GM06990 (cell line): Measurements from ENCODE around the gene BOD1L2.

Source experiments
- DNase-seq: peaks from one replicate; pipeline ENCODE4 v3.0.0-alpha.2; 2011; ENCODE audit not compliant: insufficient read length; ENCODE audit errors: extremely low read depth
- H3K27me3 ChIP-seq: replicated peaks from 2 replicates; pipeline ENCODE4 v1.6.0; 2011; ENCODE audit warnings: low read length; ENCODE audit not compliant: control insufficient read depth, insufficient read depth
- H3K36me3 ChIP-seq: 2 replicates; pipeline ENCODE4 v1.5.1; 2011; ENCODE audit warnings: low read length; ENCODE audit not compliant: control insufficient read depth, insufficient read depth
- H3K4me3 ChIP-seq: replicated peaks from 2 replicates; pipeline ENCODE4 v1.5.1; 2011; ENCODE audit warnings: low read depth, mild to moderate bottlenecking, control low read depth, low read length
- TF ChIP-seq, protein P1 (sequence below): IDR thresholded peaks from 2 replicates; pipeline ENCODE4 v1.5.1; 2011; ENCODE audit warnings: low read length, control low read depth, mild to moderate bottlenecking, inconsistent platforms; ENCODE audit not compliant: insufficient read depth, poor library complexity, severe bottlenecking

BOD1L2 gene

DNA sequence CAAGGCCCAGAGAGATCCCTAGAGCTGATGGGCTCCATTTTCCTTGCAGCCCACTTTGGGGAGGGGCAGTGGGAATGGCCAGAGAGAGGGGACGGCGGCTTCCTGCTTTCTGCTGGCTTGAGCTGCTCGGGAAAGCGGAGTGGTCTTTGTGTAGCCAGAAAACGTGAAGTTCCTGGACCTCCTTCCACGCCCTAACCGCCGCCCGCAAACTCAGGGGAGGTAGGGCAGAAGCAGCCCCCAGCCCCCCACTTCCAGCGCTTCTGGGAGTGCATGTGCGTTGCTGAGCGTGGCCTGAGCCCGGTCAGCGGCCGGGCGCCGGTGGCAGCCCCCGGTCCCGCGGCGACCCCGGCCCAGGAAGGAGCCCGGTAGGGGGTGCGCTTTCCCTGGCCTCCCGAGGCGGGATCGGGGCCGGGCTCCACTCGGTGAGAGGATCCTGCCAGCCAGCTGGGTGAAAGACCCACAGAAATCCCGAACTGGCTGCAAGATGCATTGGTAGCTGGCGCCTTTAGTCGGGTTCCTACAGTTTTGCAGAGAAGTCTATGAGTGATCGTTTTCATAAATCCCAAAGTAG lies 25.3 kb upstream of the BOD1L2 start:
- TF ChIP-seq, protein P1, sequence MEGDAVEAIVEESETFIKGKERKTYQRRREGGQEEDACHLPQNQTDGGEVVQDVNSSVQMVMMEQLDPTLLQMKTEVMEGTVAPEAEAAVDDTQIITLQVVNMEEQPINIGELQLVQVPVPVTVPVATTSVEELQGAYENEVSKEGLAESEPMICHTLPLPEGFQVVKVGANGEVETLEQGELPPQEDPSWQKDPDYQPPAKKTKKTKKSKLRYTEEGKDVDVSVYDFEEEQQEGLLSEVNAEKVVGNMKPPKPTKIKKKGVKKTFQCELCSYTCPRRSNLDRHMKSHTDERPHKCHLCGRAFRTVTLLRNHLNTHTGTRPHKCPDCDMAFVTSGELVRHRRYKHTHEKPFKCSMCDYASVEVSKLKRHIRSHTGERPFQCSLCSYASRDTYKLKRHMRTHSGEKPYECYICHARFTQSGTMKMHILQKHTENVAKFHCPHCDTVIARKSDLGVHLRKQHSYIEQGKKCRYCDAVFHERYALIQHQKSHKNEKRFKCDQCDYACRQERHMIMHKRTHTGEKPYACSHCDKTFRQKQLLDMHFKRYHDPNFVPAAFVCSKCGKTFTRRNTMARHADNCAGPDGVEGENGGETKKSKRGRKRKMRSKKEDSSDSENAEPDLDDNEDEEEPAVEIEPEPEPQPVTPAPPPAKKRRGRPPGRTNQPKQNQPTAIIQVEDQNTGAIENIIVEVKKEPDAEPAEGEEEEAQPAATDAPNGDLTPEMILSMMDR: no peak
- no peak overlapping the region for H3K4me3 ChIP-seq
- no peaks in the 10 kb centered on the region for H3K36me3 ChIP-seq
- DNase-seq: no peak
- H3K27me3 ChIP-seq: no peaks in the 10 kb centered on the region; the same call in 1 of the 2 replicates

GRCh38 chr18:57122936-57123510 lies 23.9 kb upstream of the BOD1L2 start:
- TF ChIP-seq, protein P1: no peak
- no peaks in the 10 kb centered on the region for H3K36me3 ChIP-seq
- H3K4me3 ChIP-seq: no peak overlapping the region
- no peak for DNase-seq
- H3K27me3 ChIP-seq: no peaks in the 10 kb centered on the region; the same call in 1 of the 2 replicates

- H3K27me3 ChIP-seq: peaks cover 1% of the 10 kb centered on the region; the same call in 1 of the 2 replicates
Measured at GRCh38 chr18:57125627-57126026, 21.3 kb upstream of the BOD1L2 start.

DNA sequence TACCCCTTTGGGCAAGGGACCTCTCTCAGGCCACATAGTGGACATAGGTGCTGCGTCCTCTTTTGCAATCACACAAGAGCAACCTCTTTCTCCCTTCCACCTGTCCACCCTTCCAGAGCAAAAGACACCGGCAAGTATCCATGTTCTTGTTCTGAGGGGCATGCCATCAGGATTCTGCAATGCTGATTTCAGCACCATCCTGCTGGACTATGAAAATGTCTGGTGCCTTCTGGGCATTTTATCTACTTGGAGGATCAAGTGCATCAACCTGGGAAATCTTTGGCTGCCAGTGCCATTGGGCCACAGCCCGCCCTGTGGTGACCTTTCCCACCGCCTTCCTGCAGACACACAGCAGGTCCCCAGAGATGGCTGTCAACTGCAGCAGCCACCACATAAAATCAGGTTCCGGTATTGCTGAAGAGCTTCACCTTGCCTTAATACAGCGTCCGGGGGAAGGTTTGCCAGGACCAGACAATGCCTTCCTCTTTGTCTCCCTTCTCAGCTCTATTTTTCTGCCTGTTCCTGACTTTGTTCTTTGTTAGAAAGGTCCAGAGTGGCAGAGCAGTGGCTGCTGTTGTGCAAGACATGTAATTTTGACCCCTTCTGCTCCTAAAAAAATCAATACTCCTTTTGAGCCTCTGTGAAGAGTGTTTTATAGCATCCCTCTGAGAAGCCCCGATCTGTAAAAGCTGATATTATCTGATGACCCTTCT lies 18.5 kb upstream of the BOD1L2 start:
- Histone ChIP-seq H3K4me3 (no peak overlapping the region), H3K27me3 (peaks cover 1% of the 10 kb centered on the region; the same call in 1 of the 2 replicates), H3K36me3 (no peaks in the 10 kb centered on the region)
- TF ChIP-seq, protein P1: no peak
- no peak for DNase-seq

More at GRCh38 chr18:57125627-57126026, 21.3 kb upstream of the BOD1L2 start:
- TF ChIP-seq, protein P1: no peak
- no peak for DNase-seq
- Histone ChIP-seq H3K36me3 (no peaks in the 10 kb centered on the region), H3K4me3 (no peak overlapping the region)

DNA sequence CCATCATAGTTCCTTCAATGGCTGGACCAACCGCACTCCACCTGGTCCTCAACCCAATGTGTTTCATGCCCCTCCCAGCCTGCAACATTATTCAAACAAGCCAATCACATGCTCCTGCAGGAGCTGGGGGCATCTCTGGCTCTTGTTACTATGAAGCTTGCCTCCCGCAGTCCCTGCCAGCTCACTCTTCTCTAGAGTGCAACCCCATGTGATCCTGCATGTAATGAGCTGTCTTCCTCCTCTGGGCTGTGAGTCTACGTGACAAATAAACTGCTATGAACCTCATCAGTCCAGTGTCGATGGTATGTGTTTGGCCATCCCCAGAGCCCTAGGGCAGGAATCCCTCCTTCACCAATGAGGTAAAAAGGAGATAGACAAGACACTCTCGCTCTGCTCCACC lies 15.8 kb upstream of the BOD1L2 start:
- TF ChIP-seq, protein P1: no peak
- Histone ChIP-seq H3K36me3 (no peaks in the 10 kb centered on the region), H3K27me3 (peaks cover 1% of the 10 kb centered on the region; the same call in 1 of the 2 replicates), H3K4me3 (no peak overlapping the region)
- DNase-seq: no peak
